H1 (cell line): Measurements from ENCODE around the gene SUMF1.

Experiments
- CHD2 ChIP-seq: IDR thresholded peaks from 2 replicates; pipeline ENCODE4 v1.6.1; 2012; ENCODE audit warnings: low read length, improper control_type of control experiment
- CTCF ChIP-seq, 3 experiments: IDR thresholded peaks; 1 replicate in 2 of 3; 2 replicates in 1 of 3; pipeline versions ENCODE4 v1.5.1 to v1.6.1; 2011; ENCODE audit warnings: low read length in 3 of 3, mild to moderate bottlenecking in 3 of 3, inconsistent platforms in 2 of 3, low read depth in 1 of 3, moderate library complexity in 1 of 3; ENCODE audit not compliant: insufficient read depth in 1 of 3; ENCODE audit errors: control extremely low read depth in 1 of 3
- EP300 ChIP-seq, 2 experiments: IDR thresholded peaks; 1 replicate in 1 of 2; 2 replicates in 1 of 2; pipeline ENCODE4 v1.6.1; 2011 to 2012; ENCODE audit warnings: low read depth in 2 of 2, low read length in 2 of 2, mild to moderate bottlenecking in 2 of 2, borderline replicate concordance in 1 of 2, inconsistent platforms in 1 of 2, moderate library complexity in 1 of 2
- JUN ChIP-seq: IDR thresholded peaks from 2 replicates; pipeline ENCODE4 v1.6.1; 2011; ENCODE audit warnings: low read depth, mild to moderate bottlenecking, improper control_type of control experiment, low read length
- JUND ChIP-seq: IDR thresholded peaks from 2 replicates; pipeline ENCODE4 v1.6.1; 2011; ENCODE audit warnings: mild to moderate bottlenecking, improper control_type of control experiment, low read length
- POLR2A ChIP-seq, 2 experiments: IDR thresholded peaks; 1 replicate in 1 of 2; 2 replicates in 1 of 2; pipeline ENCODE4 v1.6.1; 2011; ENCODE audit warnings: low read depth in 2 of 2, low read length in 2 of 2, mild to moderate bottlenecking in 2 of 2; ENCODE audit errors: control extremely low read depth in 1 of 2
- POLR2AphosphoS5 ChIP-seq: IDR thresholded peaks from 2 replicates; pipeline ENCODE4 v1.6.1; 2011; ENCODE audit warnings: low read depth, low read length
- RAD21 ChIP-seq, 2 experiments: IDR thresholded peaks in 1 of 2; conservative IDR thresholded peaks in 1 of 2; 2 replicates each; pipeline ENCODE4 v1.6.1; 2011; ENCODE audit warnings: low read depth in 2 of 2, low read length in 2 of 2, improper control_type of control experiment in 1 of 2, inconsistent platforms in 1 of 2, mild to moderate bottlenecking in 1 of 2, moderate library complexity in 1 of 2
- RXRA ChIP-seq: IDR thresholded peaks from 2 replicates; pipeline ENCODE4 v1.6.1; 2011; ENCODE audit warnings: low read depth, mild to moderate bottlenecking, low read length, moderate library complexity; ENCODE audit not compliant: insufficient read depth
- SIN3A ChIP-seq, 2 experiments: IDR thresholded peaks in 1 of 2; conservative IDR thresholded peaks in 1 of 2; 2 replicates each; pipeline ENCODE4 v1.6.1; 2011 to 2012; ENCODE audit warnings: low read length in 2 of 2, improper control_type of control experiment in 1 of 2, low read depth in 1 of 2, mild to moderate bottlenecking in 1 of 2

- TF ChIP-seq POLR2AphosphoS5 = no peak
- TF ChIP-seq JUN = no peak
- TF ChIP-seq RAD21 (IDR thresholded peaks at IDR 0.05 in 1 of 2, conservative IDR thresholded peaks at IDR 0.05 in 1 of 2; ENCODE audit: low read depth in 2 of 2, low read length in 2 of 2) = no peak
- TF ChIP-seq CHD2 = no peak
- no peak for TF ChIP-seq EP300 (IDR thresholded peaks at IDR 0.05; ENCODE audit: borderline replicate concordance in 1 of 2, low read depth in 2 of 2, low read length in 2 of 2)
- no peak for TF ChIP-seq POLR2A (IDR thresholded peaks at IDR 0.05; ENCODE audit: control extremely low read depth in 1 of 2, low read depth in 2 of 2, low read length in 2 of 2)
- no peak for TF ChIP-seq SIN3A (conservative IDR thresholded peaks at IDR 0.05 in 1 of 2, IDR thresholded peaks at IDR 0.05 in 1 of 2; ENCODE audit: low read depth in 1 of 2, low read length in 2 of 2)
- no peak for TF ChIP-seq CTCF (IDR thresholded peaks at IDR 0.05; ENCODE audit: control extremely low read depth in 1 of 3, insufficient read depth in 1 of 3, low read depth in 1 of 3, low read length in 3 of 3)
- no peak for TF ChIP-seq RXRA
- no peak for TF ChIP-seq JUND
These were observed 4.8 kb upstream of the SUMF1 start for GRCh38 chr3:4471907-4472306.
